Gastroesophageal sphincter (tissue), 3 donors: ENCODE measurements around the gene JAG2.

Source experiments
- CTCF ChIP-seq, 4 experiments: fragments of 200-600 bp in 2 of 4; fragments of 450-650 bp in 2 of 4; sonication (generic) in 1 of 4; IDR thresholded peaks; one replicate each; pipeline ENCODE4 v1.5.1; 2017 to 2019; ENCODE audit warnings: antibody characterized with exemption in 4 of 4, mild to moderate bottlenecking in 2 of 4, moderate library complexity in 2 of 4
- EP300 ChIP-seq: sonication (generic); formaldehyde crosslinking; IDR thresholded peaks from one replicate; pipeline ENCODE4 v1.6.1; 2017; ENCODE audit warnings: antibody characterized with exemption, mild to moderate bottlenecking
- POLR2A ChIP-seq, 2 donors: fragments of 450-650 bp; IDR thresholded peaks; one replicate each; pipeline ENCODE4 v1.6.1; 2017; ENCODE audit warnings: antibody characterized with exemption in 2 of 2, mild to moderate bottlenecking in 2 of 2, moderate library complexity in 1 of 2
- POLR2AphosphoS5 ChIP-seq: sonication (generic); formaldehyde crosslinking; IDR thresholded peaks from one replicate; pipeline ENCODE4 v1.6.1; 2017; ENCODE audit warnings: antibody characterized with exemption

GRCh38 chr14:105117257-105117646 is 51.3 kb downstream of the JAG2 start:
- no peak for TF ChIP-seq CTCF (IDR thresholded peaks at IDR 0.05)
- no peak for TF ChIP-seq POLR2A (IDR thresholded peaks at IDR 0.05)
- no peak for TF ChIP-seq EP300
- TF ChIP-seq POLR2AphosphoS5, result no peak
